Caki2 (cell line): ENCODE data around the gene MYO5B. TPM values are rescaled to one million over a fixed set of nuclear protein-coding genes. Genes with fewer than 3 reads are reported as not detected.

Source experiments
- DNase-seq: peaks from one replicate; pipeline ENCODE4 v3.0.0-alpha.2; 2015; ENCODE audit warnings: low read depth
- in situ Hi-C: cut with HindIII; loops from 2 replicates; pipeline ENCODE4 v1.10.0; 2016; ENCODE audit warnings: low sequenced_read_pairs, low pct_unique_long_range_greater_than_20kb, mixed read lengths
- total RNA-seq: library from RNA; depleted of rRNA; stranded (reverse); fragments of >200 nt; shearing (Covaris generic); gene quantifications from 2 replicates; pipeline ENCODE4 v1.2.3, GENCODE V29; 2014; ENCODE audit warnings: low replicate concordance

Gene MYO5B
- total RNA-seq, 1 experiment from 2014 or later, result 9.6 TPM

- no peak for DNase-seq
- in situ Hi-C loops, result no loop called here
Observed at GRCh38 chr18:50092245-50092805, 102.6 kb downstream of the MYO5B start.

DNA sequence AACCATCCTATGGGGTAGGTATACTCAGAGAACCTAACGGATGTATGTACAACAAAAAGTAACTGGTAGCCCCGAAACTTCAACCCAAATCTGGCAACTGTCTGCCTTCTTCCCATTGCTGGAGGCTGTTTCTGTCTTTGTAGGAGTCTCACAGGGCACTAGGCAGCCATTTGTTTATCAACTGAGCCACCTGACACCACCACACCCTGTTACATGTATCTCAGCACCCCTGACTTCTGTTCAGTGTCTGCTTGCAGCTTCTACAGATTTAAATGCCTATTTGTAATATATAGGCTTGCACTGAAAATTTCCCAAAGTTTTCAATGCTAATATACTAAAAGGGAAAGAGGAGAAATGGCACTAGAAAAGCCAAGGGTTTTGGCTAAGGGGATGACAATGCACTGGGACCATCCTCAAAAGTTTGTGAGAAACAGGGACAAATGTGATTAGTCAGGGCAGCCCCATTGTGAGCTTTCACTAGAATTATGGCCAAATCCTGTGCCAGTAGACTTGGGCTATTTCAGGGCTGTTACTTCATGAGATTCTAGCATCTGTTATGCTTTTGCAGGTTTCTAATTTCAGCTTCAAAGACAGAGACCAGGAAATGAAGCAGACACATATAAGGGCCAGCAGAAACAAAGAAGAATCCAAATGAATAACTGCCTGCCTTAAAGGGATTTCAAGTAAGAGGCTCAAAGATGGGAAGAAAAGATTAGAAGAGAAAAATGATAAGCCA lies 103.3 kb downstream of the MYO5B start:
- in situ Hi-C loops, result no loop called here
- no peak for DNase-seq

DNA sequence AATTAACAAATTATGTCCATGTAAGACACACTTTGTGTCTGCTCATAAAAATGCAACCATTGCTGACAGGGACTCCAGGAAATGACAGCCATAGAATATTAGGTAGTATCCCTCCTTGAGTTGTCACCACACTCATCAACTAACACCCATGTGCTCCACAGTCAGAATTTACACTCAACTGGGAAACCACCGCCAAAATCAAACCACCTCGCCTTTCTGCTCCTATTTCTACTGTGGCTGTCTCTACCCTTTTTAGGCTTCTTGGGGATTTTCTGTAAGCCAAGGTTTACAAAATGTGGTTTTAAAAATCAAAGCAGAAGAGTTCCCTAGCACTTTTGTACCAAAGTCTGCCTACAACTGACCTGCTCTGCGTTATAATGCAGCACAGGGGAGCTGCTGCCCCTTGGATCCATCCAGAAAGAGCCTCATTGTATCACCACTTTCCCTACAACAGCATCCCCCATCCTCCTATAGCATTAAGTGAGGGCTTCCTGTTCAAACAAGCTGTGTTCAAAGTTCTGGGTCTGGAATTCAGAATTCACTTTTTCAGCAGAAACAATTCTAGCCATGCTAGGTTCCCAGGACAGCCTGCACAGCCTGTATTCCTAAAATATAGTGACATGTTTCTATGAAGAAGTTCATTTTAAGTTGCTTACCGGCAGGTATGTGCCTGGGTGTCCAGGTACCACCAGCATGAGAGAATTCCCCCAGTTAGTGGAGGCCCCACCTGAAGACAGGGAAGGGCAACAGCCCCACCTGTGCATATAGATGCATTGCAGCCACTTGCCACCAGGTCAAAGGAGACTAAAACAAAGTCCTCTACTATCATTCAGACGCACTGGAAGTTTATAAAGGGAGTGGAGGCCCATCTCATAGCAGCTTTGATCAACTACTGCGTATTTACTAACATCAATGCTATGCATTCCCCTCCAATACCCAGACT lies 104.3 kb downstream of the MYO5B start:
- in situ Hi-C loops, result no loop called here
- DNase-seq, result no peak

DNA sequence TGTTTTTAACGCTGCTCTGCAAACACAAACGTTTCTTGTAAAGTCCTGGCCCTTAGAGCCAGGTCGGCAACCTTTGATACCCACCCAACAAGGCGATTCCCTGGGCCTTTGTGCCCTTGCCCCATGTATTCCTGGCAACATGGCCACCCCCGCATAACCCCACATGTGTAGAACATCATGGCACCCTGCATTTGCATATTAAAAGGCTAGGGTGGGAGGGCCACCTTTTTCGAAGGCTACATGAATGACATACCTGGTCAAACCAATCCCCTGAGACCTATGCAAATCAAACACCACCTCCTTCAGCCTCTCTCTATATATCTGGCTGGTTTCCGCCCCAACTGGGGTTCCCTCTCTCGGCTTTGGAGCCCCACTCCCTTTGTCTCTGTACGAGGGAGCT lies 105.2 kb downstream of the MYO5B start:
- in situ Hi-C loops, result no loop called here

DNA sequence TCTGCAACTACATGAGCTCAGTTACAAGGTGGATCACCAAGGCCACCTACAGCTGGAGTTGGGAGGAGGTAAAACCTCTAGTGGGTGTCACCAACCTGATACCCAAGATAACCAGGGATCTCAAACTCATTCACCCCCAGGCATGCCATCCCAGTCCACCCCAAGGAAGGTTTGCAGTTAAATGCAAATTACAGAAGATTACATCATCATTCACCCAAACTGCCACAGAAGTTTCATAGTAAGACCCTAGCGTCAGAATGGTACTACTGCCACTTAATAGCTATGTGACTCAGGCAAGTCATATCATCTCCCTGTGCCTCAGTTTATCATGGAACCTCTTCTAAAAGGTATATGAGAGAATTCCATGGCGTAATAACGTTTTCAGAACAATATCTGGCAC lies 111.2 kb downstream of the MYO5B start:
- DNase-seq, result no peak
- in situ Hi-C loops, result no loop called here

More for the DNA sequence above, 105.2 kb downstream of the MYO5B start:
- no peak for DNase-seq

DNA sequence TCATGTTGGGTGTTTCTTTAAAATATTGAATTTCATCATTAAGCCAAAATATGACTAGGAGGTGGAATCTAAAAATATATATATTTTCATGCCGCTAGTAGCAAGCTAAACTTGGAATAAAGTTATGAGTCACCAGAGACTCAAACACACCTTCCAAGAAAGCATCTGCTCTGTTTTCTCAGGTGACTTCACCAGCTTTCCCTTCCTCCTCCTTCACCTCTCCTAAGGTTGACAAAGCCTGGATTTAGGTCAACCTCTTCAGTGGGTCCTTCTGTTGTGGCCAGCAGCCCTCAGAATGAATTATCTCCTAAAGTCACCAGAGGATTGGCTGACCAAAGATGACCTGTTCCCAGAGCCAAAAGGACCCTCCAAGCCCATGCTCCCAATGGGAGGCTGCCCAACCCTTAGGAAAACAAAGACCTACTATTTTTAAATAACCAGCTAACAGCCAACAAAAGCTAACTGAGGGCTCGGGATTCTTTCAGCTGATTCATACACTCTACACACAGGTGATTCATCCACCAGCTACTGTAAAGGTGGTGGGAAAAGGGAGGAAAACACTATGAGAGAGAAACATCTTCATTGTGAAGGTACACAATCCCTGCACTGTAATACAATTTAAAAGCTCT lies 113.9 kb downstream of the MYO5B start:
- peak; percentile 31 for DNase-seq
- in situ Hi-C loops, result no loop called here

- DNase-seq, result no peak
- in situ Hi-C loops, result no loop called here
Observed at GRCh38 chr18:50080316-50080715, 114.6 kb downstream of the MYO5B start.

GRCh38 chr18:50079571-50080295 lies 115.2 kb downstream of the MYO5B start:
- DNase-seq, result no peak
- in situ Hi-C loops, result no loop called here

DNA sequence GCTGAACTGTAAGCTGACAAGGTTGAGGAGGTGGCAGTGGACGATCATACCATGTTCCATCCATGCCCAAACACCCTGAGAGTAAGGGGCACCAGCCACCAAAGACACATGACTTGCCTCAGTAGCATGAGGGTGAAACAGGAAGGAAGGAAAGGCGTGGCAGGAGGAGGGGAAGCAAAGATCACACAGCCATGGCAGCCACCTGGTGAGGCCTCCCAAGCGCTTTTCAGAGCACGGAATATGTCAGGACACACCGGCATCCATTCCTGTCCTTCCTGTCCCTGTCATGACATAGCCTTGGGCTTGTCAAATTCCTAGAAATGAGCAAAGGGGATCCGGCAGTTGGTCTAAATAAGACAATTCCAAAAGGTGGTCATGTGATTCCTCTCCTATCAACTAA lies 118.7 kb downstream of the MYO5B start:
- no peak for DNase-seq
- in situ Hi-C loops, result no loop called here

GRCh38 chr18:50075772-50076171 lies 119.2 kb downstream of the MYO5B start:
- DNase-seq, result no peak

DNA sequence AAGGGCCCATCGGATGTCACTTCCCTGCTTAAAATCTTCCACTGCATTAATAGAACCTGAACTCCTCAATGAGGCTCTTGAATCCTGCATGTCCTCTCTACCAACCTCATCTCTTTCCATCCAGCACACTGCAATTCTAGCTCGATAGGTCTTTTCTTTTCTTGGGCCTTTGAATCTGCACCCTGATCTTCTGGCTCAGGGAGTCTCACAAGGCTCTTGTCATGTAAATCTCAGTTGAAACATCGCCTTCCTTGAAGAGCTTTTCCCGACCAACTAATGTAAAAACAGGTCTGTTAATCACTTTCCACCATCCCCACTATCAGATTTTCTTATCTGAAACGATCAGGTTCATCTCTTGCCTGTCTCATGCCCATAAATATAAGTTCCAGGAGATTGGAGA lies 120.5 kb downstream of the MYO5B start:
- in situ Hi-C loops, result no loop called here
- DNase-seq, result no peak

More at GRCh38 chr18:50075772-50076171, 119.2 kb downstream of the MYO5B start:
- in situ Hi-C loops, result no loop called here

GRCh38 chr18:50073319-50073718 lies 121.6 kb downstream of the MYO5B start:
- DNase-seq, result no peak
- in situ Hi-C loops, result no loop called here

GRCh38 chr18:50072146-50072545 lies 122.8 kb downstream of the MYO5B start:
- no peak for DNase-seq
- in situ Hi-C loops, result no loop called here

DNA sequence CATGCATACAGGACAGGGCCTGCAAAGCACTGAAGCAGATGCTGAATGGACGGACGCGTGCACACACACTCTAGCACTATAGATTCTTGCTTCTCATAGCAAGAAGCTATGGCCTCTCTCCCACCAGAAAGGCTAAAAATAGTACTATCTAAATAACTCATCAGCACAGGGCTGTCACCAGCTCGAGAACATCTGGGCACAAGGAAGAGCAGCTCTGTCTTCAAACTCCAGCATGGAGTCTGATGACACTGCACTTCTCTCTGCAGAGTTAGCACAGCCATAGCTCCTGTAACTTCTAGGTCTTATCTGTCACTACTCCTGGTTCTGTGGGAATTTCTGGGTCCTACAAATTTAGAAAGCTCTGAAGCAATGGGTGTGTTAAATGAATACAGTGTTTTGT lies 123.5 kb downstream of the MYO5B start:
- in situ Hi-C loops, result no loop called here
- no peak for DNase-seq

- in situ Hi-C loops, result no loop called here
- no peak for DNase-seq
Observed at GRCh38 chr18:50069422-50069821, 125.5 kb downstream of the MYO5B start.

DNA sequence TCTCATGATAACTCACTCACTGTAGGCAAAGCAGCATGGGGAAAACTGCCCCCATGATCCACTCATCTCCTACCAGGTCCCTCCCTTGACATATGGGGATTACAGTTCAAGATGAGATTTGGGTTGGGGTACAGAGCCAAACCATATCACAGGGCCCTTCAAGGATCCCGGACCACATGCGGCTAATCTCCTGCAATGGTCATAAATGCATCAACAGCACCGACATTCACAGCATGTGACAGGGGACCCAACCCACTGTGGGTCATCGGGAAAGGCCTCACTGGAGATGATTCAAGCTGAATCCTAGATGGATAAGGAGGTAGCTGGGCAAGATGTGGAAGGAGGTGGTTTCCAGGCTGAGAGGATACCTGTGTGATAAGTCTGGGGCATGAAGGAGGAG lies 129.4 kb downstream of the MYO5B start:
- no peak for DNase-seq
- in situ Hi-C loops, result no loop called here

DNA sequence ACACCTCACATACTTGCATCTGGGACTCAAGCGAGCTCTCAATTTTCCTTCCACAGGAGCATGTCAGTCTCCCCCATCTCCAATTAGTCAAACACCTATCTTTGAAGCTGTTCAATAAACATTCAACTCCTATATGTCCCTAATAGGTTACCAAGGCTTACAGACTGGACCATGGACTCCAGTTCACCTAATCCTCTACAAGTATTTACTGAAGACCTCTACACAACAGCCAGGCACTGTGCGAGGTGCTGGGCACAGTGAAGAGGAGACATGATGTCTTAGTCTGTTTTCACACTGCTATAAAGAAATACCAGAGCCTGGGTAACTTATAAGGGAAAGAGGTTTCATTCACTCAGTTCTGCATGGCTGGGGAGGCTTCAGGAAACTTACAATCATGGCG lies 129.9 kb downstream of the MYO5B start:
- in situ Hi-C loops, result no loop called here

GRCh38 chr18:50061876-50062517 lies 132.9 kb downstream of the MYO5B start:
- no peak for DNase-seq
- in situ Hi-C loops, result no loop called here

More for the DNA sequence above, 129.9 kb downstream of the MYO5B start:
- DNase-seq, result no peak
